ENCODE data around the gene ATP8B1.

The ATP8B1 gene

DNA sequence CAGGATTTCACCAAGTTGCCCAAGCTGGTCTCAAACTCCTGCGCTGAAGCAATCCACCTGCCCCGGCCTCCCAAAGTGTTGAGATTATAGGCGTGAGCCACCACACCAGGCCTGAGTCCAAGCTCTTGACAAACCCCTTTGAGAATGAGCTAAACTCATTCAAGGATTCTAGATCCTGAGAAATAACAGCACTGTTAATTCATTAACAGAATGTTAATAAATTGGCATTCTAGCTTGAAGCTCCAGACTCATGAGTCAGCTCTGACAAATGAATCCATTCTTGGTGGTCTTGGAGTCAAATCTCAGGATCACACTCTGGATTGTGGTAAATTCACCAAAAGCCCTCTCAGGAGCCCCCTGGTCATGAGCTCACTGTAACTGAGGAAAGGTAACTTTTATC lies 183.2 kb downstream of the ATP8B1 start:
- TF ChIP-seq, protein P1, sequence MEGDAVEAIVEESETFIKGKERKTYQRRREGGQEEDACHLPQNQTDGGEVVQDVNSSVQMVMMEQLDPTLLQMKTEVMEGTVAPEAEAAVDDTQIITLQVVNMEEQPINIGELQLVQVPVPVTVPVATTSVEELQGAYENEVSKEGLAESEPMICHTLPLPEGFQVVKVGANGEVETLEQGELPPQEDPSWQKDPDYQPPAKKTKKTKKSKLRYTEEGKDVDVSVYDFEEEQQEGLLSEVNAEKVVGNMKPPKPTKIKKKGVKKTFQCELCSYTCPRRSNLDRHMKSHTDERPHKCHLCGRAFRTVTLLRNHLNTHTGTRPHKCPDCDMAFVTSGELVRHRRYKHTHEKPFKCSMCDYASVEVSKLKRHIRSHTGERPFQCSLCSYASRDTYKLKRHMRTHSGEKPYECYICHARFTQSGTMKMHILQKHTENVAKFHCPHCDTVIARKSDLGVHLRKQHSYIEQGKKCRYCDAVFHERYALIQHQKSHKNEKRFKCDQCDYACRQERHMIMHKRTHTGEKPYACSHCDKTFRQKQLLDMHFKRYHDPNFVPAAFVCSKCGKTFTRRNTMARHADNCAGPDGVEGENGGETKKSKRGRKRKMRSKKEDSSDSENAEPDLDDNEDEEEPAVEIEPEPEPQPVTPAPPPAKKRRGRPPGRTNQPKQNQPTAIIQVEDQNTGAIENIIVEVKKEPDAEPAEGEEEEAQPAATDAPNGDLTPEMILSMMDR (IDR thresholded peaks at IDR 0.05; ENCODE audit: insufficient read depth, low read depth, low read length, missing control alignments), result no peak
- no peak overlapping the region for H3K4me3 ChIP-seq (ENCODE audit: low read depth, low read length)
- DNase-seq (ENCODE audit: low read depth), result no peak

DNA sequence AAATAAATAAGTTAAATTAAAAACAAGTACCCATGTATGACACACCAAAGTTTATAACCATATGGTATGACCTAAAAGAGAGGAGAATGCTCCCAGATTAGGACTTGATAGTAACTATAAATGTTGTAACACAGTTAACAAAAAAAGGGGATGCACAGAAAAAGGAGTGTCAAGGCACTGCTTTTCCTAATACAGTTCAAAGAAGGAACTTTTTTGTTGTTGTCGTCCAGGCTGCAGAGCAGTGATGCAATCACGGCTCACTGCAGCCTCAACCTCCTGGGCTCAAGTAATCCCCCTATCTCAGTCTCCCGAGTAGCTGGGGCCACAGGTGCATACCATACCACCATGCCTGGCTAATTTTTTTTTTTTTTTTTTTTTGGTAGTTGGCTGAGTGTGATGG lies 184.2 kb downstream of the ATP8B1 start:
- no peak for DNase-seq (ENCODE audit: low read depth)
- TF ChIP-seq, protein P1 (IDR thresholded peaks at IDR 0.05; ENCODE audit: insufficient read depth, low read depth, low read length, missing control alignments), result no peak
- H3K4me3 ChIP-seq (ENCODE audit: low read depth, low read length), result no peak overlapping the region

DNA sequence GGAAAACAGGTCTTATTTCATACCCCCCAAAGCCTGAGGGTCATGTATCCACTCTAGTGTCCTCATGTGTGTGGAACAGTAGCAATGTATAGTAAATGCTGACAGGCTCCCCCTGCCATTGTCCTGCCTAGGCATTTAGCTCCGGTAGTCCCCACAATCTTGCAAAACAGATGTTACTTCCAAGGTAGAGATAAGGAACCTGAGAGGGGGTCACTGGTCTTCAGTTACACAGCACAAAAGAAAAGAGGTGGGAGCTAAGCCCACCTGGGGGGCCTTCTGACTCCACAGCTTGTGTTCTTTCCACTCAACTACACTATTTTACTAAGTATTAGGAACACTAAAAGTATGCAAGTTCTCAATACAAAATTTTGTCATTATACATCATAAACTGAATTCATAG lies 199.2 kb downstream of the ATP8B1 start:
- TF ChIP-seq, protein P1 (IDR thresholded peaks at IDR 0.05; ENCODE audit: insufficient read depth, low read depth, low read length, missing control alignments), result no peak

More for the DNA sequence above, 199.2 kb downstream of the ATP8B1 start:
- H3K4me3 ChIP-seq (ENCODE audit: low read depth, low read length), result no peak overlapping the region
- DNase-seq (ENCODE audit: low read depth), result no peak
